Adrenal gland (tissue), 12 donors: ENCODE results near the gene CDH4. TPM values are rescaled to one million over a fixed set of nuclear protein-coding genes. Genes with fewer than 3 reads are reported as not detected.

Source experiments
- DNase-seq, 7 donors: peaks; one replicate each; pipeline ENCODE4 v3.0.0-alpha.2; 2019 to 2020
- H3K27ac ChIP-seq, 5 donors: fragments of 200-600 bp; sonication (generic) in 4 of 5; 1 replicate in 3 of 5; 2 replicates in 2 of 5; pipeline versions ENCODE4 v1.5.1 to v1.8.0; 2016 to 2020; ENCODE audit warnings: mild to moderate bottlenecking in 1 of 5
- H3K27me3 ChIP-seq: fragments of 200-600 bp; 2 replicates; pipeline ENCODE4 v1.8.0; 2021
- H3K36me3 ChIP-seq, 2 donors: fragments of 200-600 bp; replicated peaks in 1 of 2; 1 replicate in 1 of 2; 2 replicates in 1 of 2; pipeline versions ENCODE4 v1.5.1 to v1.8.0; 2018 to 2022
- H3K4me1 ChIP-seq, 2 donors: fragments of 200-600 bp; replicated peaks in 1 of 2; 1 replicate in 1 of 2; 2 replicates in 1 of 2; pipeline versions ENCODE4 v1.5.1 to v1.8.0; 2018 to 2021
- H3K4me3 ChIP-seq, 4 donors: fragments of 200-600 bp; sonication (generic) in 3 of 4; one replicate each; pipeline ENCODE4 v1.5.1; 2016 to 2018
- H3K9me3 ChIP-seq, 3 donors: fragments of 200-600 bp; sonication (generic) in 1 of 3; replicated peaks in 1 of 3; 1 replicate in 2 of 3; 2 replicates in 1 of 3; pipeline versions ENCODE4 v1.5.1 to v1.8.0; 2016 to 2021
- POLR2A ChIP-seq, 2 donors: fragments of 450-650 bp; IDR thresholded peaks; one replicate each; pipeline ENCODE4 v1.6.1; 2017; ENCODE audit warnings: antibody characterized with exemption in 2 of 2, mild to moderate bottlenecking in 2 of 2, moderate library complexity in 1 of 2
- WGBS, 4 donors: extraction: QIAGEN DNeasy Blood & Tissue Kit in 2 of 4; methylation state at CpG; one replicate each; pipeline versions ENCODE4 v1.1.5 to v1.1.7; 2013 to 2017; 5-methylcytosine and 5-hydroxymethylcytosine counted together
- intact Hi-C, 2 donors: fragments of 100-400 bp; cut with DNase I; formaldehyde crosslinking; loops; one replicate each; pipeline versions ENCODE4 v1.14.1 to v1.15.0; 2022 to 2023
- polyA plus RNA-seq, 3 donors: library from polyadenylated mRNA; stranded (reverse); fragments of 200-250 nt in 2 of 3; fragments of 350-450 nt in 1 of 3; fragmentation: Illumina TruSeq in 1 of 3; extraction: RNeasy Lipid Tissue Mini Kit (QIAGEN cat#74804) in 1 of 3; gene quantifications; one replicate each; pipeline ENCODE4 v1.2.3, GENCODE V29; 2013 to 2014
- total RNA-seq, 9 donors: library from RNA; depleted of rRNA in 4 of 9; stranded (reverse); fragments of >200 nt in 4 of 9; fragments of 120-200 nt in 1 of 9; fragmentation: NEBNext Ultra II Directional in 1 of 9; extraction: Animal tissue kit (Norgen Biotek cat#: 25700) in 1 of 9; gene quantifications; one replicate each; pipeline versions ENCODE4 v1.1.0 to v1.2.4, GENCODE V29; 2013 to 2023
- TF ChIP-seq, protein P1 (sequence below), 6 experiments: fragments of 450-650 bp in 4 of 6; fragments of 200-600 bp in 2 of 6; sonication (generic) in 1 of 6; IDR thresholded peaks; 1 replicate in 5 of 6; 2 replicates in 1 of 6; pipeline versions ENCODE4 v1.5.1 to v1.8.0; 2016 to 2021; ENCODE audit warnings: antibody characterized with exemption in 6 of 6, mild to moderate bottlenecking in 2 of 6, moderate library complexity in 1 of 6
- donor health status: healthy with polysubstance abuse.
- donor health status: Bipolar disorder and iron deficiency.
- donor health status: DM: yes; HTN: yes; CAD: no.
- donor health status: DM: no; HTN: no; CAD: no.
- donor health status: DM: no; HTN: no; CAD: no.
- donor health status: DM: yes; HTN: yes; CAD: no.

The CDH4 gene
- total and polyA plus RNA-seq, 12 donors: 0.08 to 0.53 (median 0.20) TPM; not detected in 3

DNA sequence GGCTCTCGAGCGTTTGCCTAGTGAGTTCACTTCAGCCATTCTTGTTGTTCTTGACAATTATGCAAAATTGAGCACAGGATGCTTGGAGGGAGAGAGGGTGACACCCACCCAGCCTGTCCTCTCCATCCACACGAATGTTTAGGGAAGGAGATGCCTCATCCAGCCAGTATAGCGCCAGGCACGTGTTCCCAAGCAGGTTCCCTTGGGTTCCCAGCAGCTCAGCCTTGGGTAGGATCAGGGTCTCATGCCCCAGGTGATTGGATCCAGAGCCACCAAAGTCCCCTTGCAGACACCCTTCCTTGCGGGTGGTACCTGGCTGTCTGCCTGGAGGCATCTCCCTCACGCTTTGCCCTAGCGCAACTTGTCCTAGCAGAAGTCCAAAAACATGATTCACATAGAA lies 394.9 kb downstream of the CDH4 start:
- WGBS, 4 donors: 79 to 87% (median 82%) methylated on average over 7 to 8 of the region's 8 CpGs
- Histone ChIP-seq H3K27me3 (no peaks in the 10 kb centered on the region), H3K36me3 (no peaks in the 10 kb centered on the region), H3K4me1 (no peaks in the 10 kb centered on the region), H3K9me3 (no peaks in the 10 kb centered on the region), H3K4me3 (no peak overlapping the region), H3K27ac (no peak overlapping the region)
- intact Hi-C loops: no loop called here
- no peak for TF ChIP-seq POLR2A (IDR thresholded peaks at IDR 0.05)
- TF ChIP-seq, protein P1, sequence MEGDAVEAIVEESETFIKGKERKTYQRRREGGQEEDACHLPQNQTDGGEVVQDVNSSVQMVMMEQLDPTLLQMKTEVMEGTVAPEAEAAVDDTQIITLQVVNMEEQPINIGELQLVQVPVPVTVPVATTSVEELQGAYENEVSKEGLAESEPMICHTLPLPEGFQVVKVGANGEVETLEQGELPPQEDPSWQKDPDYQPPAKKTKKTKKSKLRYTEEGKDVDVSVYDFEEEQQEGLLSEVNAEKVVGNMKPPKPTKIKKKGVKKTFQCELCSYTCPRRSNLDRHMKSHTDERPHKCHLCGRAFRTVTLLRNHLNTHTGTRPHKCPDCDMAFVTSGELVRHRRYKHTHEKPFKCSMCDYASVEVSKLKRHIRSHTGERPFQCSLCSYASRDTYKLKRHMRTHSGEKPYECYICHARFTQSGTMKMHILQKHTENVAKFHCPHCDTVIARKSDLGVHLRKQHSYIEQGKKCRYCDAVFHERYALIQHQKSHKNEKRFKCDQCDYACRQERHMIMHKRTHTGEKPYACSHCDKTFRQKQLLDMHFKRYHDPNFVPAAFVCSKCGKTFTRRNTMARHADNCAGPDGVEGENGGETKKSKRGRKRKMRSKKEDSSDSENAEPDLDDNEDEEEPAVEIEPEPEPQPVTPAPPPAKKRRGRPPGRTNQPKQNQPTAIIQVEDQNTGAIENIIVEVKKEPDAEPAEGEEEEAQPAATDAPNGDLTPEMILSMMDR (IDR thresholded peaks at IDR 0.05): no peak
- no peak for DNase-seq

DNA sequence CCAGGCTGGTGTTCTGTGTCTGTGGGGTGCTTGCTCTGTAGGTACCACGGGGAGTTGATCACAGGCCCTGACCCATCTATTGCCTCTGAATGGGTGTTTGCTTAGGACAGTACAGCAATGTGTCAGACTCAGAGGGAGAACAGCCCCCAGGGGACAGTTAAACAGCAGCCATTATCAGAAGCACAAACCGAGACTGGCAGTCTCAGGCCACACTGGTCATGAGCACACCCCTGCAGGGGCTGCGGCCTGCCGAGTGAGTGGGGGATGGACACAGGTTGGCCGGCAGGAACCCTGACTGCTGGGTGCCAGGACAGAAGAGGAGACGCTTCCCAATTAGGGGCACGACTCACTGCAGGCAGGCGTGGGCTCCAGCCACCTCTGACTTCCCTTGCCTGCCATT lies 395.6 kb downstream of the CDH4 start:
- Histone ChIP-seq H3K36me3 (no peaks in the 10 kb centered on the region), H3K4me3 (no peak overlapping the region), H3K27ac (no peak overlapping the region), H3K27me3 (no peaks in the 10 kb centered on the region), H3K4me1 (no peaks in the 10 kb centered on the region), H3K9me3 (no peaks in the 10 kb centered on the region)
- TF ChIP-seq, protein P1 (IDR thresholded peaks at IDR 0.05): no peak
- no peak for TF ChIP-seq POLR2A (IDR thresholded peaks at IDR 0.05)
- DNase-seq: no peak
- 62 to 83% (median 73%) methylated on average over 3 to 8 of the region's 8 CpGs for WGBS, 4 donors
- intact Hi-C loops: no loop called here

DNA sequence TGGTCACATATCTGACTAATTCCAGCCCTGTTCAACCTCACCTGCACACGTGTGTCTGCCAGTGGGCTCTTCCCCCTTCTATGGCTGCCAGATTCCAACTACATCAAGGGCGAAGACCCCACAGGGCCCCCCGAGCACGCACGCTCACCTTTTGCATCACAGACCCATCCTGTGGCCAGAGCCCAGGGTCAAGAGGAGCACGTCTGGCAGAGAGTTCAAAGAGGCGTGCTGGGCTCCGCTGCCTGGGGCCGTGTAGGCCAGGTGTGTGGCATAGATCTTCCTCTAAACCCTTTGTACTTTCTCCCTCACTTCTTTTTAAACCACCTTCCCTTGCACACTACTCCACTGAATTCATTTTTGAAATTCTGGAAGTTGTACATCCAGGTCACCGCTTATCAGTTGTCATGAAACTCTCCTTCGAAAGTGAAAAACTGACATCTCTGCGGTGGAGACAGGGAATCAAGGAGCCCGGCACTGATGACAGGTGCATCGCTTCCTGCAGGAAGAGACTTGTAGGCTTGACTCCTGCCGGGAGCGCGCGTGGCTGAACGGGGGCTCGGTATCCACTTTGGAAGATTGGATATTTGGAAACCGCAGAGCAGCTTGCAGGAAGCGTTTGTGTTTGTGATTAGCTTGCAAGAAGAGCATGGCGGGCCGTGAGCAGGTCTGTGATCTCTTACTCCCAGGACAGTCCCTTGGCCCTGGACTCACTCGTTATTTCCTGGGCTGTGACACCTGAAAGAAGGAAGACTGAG lies 397.2 kb downstream of the CDH4 start:
- Histone ChIP-seq H3K4me1 (no peaks in the 10 kb centered on the region), H3K27ac (no peak overlapping the region), H3K4me3 (no peak overlapping the region), H3K36me3 (no peaks in the 10 kb centered on the region), H3K9me3 (no peaks in the 10 kb centered on the region), H3K27me3 (no peaks in the 10 kb centered on the region)
- TF ChIP-seq, protein P1 (IDR thresholded peaks at IDR 0.05): no peak
- TF ChIP-seq POLR2A (IDR thresholded peaks at IDR 0.05): no peak
- WGBS, 4 donors: 73 to 75% (median 73%) methylated on average over 25 of the region's 25 CpGs
- intact Hi-C loops: no loop called here
- DNase-seq: no peak

DNA sequence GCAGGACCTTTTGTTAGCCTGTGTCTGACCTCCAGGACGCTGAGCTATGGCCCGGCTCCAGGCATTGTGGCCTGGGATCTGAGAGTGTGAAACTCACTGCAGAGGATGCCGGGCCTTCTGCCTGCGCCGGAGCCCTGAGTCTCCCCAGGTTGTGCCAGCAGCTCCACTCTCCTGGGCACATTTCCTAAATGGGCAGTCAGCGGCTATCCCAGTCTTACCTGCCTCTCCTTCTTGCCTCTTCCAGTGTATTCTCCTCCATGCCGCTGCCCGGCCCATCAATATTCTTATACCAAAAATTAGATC lies 397.8 kb downstream of the CDH4 start:
- Histone ChIP-seq H3K27ac (no peak overlapping the region), H3K36me3 (no peaks in the 10 kb centered on the region), H3K4me1 (no peaks in the 10 kb centered on the region), H3K27me3 (no peaks in the 10 kb centered on the region), H3K9me3 (no peaks in the 10 kb centered on the region), H3K4me3 (no peak overlapping the region)
- whole genome bisulfite sequencing, 4 donors: 86 to 92% (median 88%) methylated on average over 7 to 8 of the region's 8 CpGs
- TF ChIP-seq, protein P1 (IDR thresholded peaks at IDR 0.05): no peak
- TF ChIP-seq POLR2A (IDR thresholded peaks at IDR 0.05): no peak
- intact Hi-C loops: no loop called here
- no peak for DNase-seq
